ENCODE data around the gene JUND.

DNA sequence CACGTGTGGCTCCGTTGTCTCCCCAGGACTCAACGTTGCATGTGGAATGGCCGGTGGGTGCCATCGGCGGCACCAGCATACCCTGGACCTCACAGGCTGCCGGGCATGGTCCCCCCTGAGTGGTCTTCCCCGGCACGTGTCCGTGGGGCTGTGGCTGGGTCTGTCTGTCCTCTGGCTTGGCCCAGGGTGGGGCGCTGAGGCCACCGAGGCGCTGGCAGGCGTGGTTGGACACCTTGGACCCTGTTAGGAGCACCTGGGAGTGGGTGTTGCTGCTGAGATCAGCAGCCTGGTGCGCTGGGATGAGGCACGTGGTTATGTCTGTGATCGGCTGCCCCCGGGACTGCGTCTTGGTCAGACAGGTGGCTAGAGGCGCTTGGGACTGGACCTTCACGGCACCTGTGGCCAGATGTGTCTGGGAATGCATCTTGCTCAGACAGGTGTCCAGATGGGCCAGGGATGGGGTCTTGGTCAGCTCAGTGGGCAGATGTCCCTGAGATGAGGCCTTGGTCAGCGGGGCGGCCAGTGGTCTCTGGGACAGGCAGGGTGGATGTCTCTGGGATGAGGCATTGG lies 16.4 kb downstream of the JUND start:
- TF ChIP-seq JUND (IDR thresholded peaks at IDR 0.05) (no peak), YY1 (IDR thresholded peaks at IDR 0.05; ENCODE audit: extremely low read depth, insufficient replicate concordance, low read depth, low read length) (no peak), POLR2AphosphoS5 (IDR thresholded peaks at IDR 0.05; ENCODE audit: low read depth, low read length) (no peak), CTCF (IDR thresholded peaks at IDR 0.05 in 2 of 3, conservative IDR thresholded peaks at IDR 0.05 in 1 of 3; ENCODE audit: borderline replicate concordance in 1 of 3, insufficient read depth in 1 of 3, low read depth in 2 of 3, low read length in 2 of 3) (no peak)

Data from HCT116 (cell line).